ENCODE results near the gene HUWE1. TPM values are rescaled to one million over a fixed set of nuclear protein-coding genes. Genes with fewer than 3 reads are reported as not detected.

HUWE1 gene
- total RNA-seq, 1 donor from 2014 or later = 48.4 TPM

DNA sequence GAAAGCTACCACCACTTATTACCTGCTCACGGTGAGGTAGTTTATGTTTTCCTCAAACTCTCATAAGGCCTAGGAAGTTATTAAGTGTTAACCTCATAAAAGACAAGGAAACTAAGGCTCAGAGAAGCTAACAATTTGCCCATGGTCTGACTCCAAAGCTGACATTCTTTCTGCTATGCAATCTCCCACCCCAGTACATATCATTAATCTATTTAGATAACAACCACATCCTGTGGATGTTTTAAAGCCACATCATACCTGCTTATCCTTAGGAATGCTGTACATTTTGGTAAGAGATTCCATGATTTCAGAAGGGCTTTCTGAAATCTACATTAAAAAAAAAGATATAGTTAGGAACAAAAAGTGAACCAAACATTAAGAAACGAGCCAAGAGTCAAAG is 55.4 kb downstream of the HUWE1 start:
- no peak for DNase-seq (ENCODE audit: low read depth)
- Histone ChIP-seq H3K4me3 (ENCODE audit: low read depth, low read length) (no peak overlapping the region), H3K27me3 (ENCODE audit: control insufficient read depth, insufficient read depth, low read length) (no peaks in the 10 kb centered on the region), H3K36me3 (ENCODE audit: control insufficient read depth, insufficient read depth, low read length) (peaks cover 3% of the 10 kb centered on the region)
- TF ChIP-seq, protein P1, sequence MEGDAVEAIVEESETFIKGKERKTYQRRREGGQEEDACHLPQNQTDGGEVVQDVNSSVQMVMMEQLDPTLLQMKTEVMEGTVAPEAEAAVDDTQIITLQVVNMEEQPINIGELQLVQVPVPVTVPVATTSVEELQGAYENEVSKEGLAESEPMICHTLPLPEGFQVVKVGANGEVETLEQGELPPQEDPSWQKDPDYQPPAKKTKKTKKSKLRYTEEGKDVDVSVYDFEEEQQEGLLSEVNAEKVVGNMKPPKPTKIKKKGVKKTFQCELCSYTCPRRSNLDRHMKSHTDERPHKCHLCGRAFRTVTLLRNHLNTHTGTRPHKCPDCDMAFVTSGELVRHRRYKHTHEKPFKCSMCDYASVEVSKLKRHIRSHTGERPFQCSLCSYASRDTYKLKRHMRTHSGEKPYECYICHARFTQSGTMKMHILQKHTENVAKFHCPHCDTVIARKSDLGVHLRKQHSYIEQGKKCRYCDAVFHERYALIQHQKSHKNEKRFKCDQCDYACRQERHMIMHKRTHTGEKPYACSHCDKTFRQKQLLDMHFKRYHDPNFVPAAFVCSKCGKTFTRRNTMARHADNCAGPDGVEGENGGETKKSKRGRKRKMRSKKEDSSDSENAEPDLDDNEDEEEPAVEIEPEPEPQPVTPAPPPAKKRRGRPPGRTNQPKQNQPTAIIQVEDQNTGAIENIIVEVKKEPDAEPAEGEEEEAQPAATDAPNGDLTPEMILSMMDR (IDR thresholded peaks at IDR 0.05; ENCODE audit: insufficient read depth, low read length, severe bottlenecking) = no peak
- no peak for FAIRE-seq

DNA sequence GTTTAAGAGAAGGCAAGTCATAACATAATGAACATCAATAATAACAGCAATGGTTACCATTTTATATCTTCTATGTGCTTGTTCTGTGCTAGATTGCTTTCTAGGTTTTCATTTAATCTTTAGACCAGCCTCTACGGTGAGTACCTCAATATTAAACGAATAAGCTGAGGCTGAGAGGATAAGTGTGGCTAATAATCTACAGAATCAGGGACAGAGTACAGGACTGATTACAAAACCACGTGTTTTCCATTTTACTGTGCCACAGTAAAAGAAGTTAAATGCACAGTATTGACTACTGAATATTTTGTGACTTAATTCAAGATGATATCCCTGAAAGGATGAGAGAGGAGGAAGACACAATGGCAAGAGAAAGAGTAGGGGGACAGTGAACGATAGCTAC is 56.3 kb downstream of the HUWE1 start:
- DNase-seq (ENCODE audit: low read depth) (no peak), FAIRE-seq (no peak)
- H3K4me3 ChIP-seq (ENCODE audit: low read depth, low read length) = no peak overlapping the region
- no peaks in the 10 kb centered on the region for H3K27me3 ChIP-seq (ENCODE audit: control insufficient read depth, insufficient read depth, low read length)
- TF ChIP-seq, protein P1 (IDR thresholded peaks at IDR 0.05; ENCODE audit: insufficient read depth, low read length, severe bottlenecking) = no peak
- peaks cover 3% of the 10 kb centered on the region for H3K36me3 ChIP-seq (ENCODE audit: control insufficient read depth, insufficient read depth, low read length)

DNA sequence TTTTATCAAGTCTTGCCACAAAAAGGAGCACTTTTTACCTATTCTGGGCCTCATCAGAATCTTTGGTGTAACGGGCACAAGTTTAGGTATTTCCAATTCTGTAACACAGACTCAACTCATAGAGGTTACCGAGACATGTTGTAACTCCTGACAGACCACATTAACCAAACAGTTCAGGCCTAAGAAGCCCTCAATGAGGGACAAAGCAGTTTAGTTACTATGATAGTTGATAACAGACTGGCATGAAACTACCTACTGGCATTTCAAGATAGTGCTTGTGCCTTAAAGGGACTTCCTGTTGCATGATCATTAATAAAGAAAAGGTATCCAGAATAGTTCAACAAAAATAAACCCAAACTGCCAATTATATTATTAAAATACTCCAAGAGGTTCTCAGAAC is 64.1 kb downstream of the HUWE1 start:
- Histone ChIP-seq H3K27me3 (ENCODE audit: control insufficient read depth, insufficient read depth, low read length) (no peaks in the 10 kb centered on the region), H3K4me3 (ENCODE audit: low read depth, low read length) (no peak overlapping the region), H3K36me3 (ENCODE audit: control insufficient read depth, insufficient read depth, low read length) (peaks cover 8% of the 10 kb centered on the region)
- FAIRE-seq (no peak), DNase-seq (ENCODE audit: low read depth) (no peak)
- TF ChIP-seq, protein P1 (IDR thresholded peaks at IDR 0.05; ENCODE audit: insufficient read depth, low read length, severe bottlenecking) = no peak

DNA sequence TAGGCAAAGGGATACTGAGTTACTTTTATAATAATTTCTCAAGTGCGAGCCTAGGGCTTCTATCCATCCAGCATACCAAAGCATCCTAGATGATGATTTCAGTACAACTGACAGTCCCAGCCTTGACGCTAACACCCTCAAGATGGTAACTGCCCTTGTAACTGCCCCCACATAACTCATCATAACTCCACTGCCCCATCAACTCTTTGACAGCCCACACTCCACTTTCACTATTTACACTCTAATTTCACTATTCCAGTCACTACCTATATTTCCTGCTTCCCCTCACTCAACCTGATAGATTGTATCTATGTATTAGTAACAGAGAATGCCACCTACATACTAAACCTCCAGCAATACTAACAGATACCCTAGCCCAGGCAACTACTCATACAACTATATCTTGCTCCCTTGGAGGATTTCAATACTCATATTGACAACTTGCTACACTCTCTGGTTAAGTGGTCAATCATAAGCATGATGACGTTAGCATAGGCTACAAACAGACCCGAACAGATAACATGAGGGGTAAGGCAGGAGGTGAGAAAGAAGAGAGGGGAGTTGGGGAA is 65.0 kb downstream of the HUWE1 start:
- Histone ChIP-seq H3K4me3 (ENCODE audit: low read depth, low read length) (no peak overlapping the region), H3K36me3 (ENCODE audit: control insufficient read depth, insufficient read depth, low read length) (peaks cover 11% of the 10 kb centered on the region), H3K27me3 (ENCODE audit: control insufficient read depth, insufficient read depth, low read length) (no peaks in the 10 kb centered on the region)
- DNase-seq (ENCODE audit: low read depth) (no peak), FAIRE-seq (no peak)
- TF ChIP-seq, protein P1 (IDR thresholded peaks at IDR 0.05; ENCODE audit: insufficient read depth, low read length, severe bottlenecking) = no peak

DNA sequence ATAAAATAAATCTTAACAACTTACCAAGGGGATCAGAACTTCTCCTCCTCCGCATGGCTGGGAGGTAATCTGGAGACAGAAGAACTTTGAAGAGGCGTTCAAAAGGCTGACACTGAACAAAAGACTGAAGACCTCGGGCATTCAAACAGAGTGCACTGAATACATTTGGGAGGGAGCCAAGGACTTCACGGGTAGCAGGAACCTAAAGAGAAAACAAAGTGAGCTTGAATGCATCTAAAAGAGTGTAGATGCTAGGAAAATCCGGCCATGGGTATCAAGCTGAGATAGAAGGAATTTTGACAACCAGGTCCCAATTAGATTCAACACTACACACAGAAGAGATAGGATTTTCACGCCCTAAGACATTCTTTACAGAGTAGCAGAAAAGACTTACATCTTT is 69.6 kb downstream of the HUWE1 start:
- no peaks in the 10 kb centered on the region for H3K27me3 ChIP-seq (ENCODE audit: control insufficient read depth, insufficient read depth, low read length)
- TF ChIP-seq, protein P1 (IDR thresholded peaks at IDR 0.05; ENCODE audit: insufficient read depth, low read length, severe bottlenecking) = no peak
- no peak for DNase-seq (ENCODE audit: low read depth)
- peaks cover 9% of the 10 kb centered on the region for H3K36me3 ChIP-seq (ENCODE audit: control insufficient read depth, insufficient read depth, low read length)
- no peak overlapping the region for H3K4me3 ChIP-seq (ENCODE audit: low read depth, low read length)
- no peak for FAIRE-seq

DNA sequence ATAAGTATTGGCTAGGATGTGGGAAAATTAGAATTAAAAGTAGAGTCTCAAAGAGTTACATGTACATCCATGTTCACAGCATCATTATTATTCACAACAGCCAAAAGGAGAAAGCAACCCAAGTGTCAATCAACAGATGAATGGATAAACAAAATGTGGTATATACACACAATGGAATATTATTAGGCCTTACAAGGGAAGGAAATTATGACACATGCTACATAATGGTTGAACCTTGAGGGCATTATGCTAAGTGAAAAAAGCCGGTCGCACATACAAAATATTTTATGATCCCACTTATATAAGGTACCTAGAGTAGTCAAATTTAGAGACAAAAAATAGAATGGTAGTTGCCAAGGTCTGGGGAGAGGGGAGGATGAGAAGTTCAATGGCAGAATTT is 80.1 kb downstream of the HUWE1 start:
- FAIRE-seq (no peak), DNase-seq (ENCODE audit: low read depth) (no peak)
- H3K36me3 ChIP-seq (ENCODE audit: control insufficient read depth, insufficient read depth, low read length) = peaks cover 3% of the 10 kb centered on the region
- no peaks in the 10 kb centered on the region for H3K27me3 ChIP-seq (ENCODE audit: control insufficient read depth, insufficient read depth, low read length)
- TF ChIP-seq, protein P1 (IDR thresholded peaks at IDR 0.05; ENCODE audit: insufficient read depth, low read length, severe bottlenecking) = no peak
- no peak overlapping the region for H3K4me3 ChIP-seq (ENCODE audit: low read depth, low read length)

Measured in bronchial epithelial cell (primary cell).